Vagina (tissue), 2 donors: ENCODE measurements around the gene RBM19.

Experiments
- CTCF ChIP-seq, 3 experiments: fragments of 450-650 bp in 2 of 3; fragments of 200-600 bp in 1 of 3; sonication (generic) in 1 of 3; IDR thresholded peaks; one replicate each; pipeline ENCODE4 v1.5.1; 2017 to 2019; ENCODE audit warnings: antibody characterized with exemption in 3 of 3, mild to moderate bottlenecking in 2 of 3, moderate library complexity in 2 of 3
- POLR2AphosphoS5 ChIP-seq, 2 donors: sonication (generic); formaldehyde crosslinking; IDR thresholded peaks; one replicate each; pipeline ENCODE4 v1.9.0; 2017; ENCODE audit warnings: antibody characterized with exemption in 2 of 2, mild to moderate bottlenecking in 2 of 2, low read depth in 1 of 2; ENCODE audit not compliant: insufficient read depth in 1 of 2

GRCh38 chr12:113796852-113797534, 169.1 kb downstream of the RBM19 start:
- TF ChIP-seq CTCF (IDR thresholded peaks at IDR 0.05) (no peak), POLR2AphosphoS5 (IDR thresholded peaks at IDR 0.05; ENCODE audit: insufficient read depth in 1 of 2, low read depth in 1 of 2) (no peak)
